Hepatic stellate cell (primary cell): ENCODE results near the gene RSPO4.
"Not testable (repeated sequence)": the region's sequence is repeated elsewhere in the genome, so short reads cannot be mapped to it uniquely, and the experiment has no call there.

Experiments used
- DNase-seq: peaks from one replicate; pipeline ENCODE4 v3.0.0; 2011; ENCODE audit warnings: low spot score

The RSPO4 gene

DNA sequence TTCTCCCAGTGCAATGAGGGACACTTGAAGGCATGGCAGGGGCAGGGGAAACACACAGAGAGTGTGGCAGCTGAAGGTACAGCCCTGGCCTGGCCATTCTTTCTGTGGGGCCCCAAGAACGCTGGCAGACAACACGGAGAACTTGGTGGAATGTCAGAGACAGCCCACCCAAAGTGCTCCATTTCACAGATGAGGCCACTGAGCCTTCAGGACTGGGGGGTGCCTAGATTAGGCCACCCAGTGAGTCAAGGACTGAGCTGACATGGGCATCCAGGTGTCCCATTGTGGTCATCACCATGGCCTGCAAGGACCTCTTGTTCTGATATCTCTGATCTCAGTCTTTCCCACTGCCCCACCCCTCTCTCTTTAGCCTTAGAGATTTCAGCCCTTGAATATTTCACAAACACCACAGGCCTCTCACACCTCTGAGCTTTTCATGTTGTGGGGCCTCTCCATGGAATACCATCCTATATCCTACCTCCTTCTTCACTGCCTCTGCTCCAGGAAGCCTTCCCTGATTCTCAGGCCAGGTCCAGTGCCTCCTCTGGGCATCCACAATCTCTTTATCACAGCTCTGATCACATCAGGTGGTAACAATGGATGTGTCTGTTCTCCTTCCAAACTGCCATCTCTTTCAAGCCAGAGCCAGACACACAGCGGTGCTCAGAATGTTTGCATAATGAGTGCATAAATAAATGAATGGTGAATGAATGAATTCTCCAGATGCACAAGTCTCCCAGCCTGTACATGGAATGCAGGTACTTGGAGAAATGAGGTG is 2.0 kb upstream of the RSPO4 start:
- no peak for DNase-seq

DNA sequence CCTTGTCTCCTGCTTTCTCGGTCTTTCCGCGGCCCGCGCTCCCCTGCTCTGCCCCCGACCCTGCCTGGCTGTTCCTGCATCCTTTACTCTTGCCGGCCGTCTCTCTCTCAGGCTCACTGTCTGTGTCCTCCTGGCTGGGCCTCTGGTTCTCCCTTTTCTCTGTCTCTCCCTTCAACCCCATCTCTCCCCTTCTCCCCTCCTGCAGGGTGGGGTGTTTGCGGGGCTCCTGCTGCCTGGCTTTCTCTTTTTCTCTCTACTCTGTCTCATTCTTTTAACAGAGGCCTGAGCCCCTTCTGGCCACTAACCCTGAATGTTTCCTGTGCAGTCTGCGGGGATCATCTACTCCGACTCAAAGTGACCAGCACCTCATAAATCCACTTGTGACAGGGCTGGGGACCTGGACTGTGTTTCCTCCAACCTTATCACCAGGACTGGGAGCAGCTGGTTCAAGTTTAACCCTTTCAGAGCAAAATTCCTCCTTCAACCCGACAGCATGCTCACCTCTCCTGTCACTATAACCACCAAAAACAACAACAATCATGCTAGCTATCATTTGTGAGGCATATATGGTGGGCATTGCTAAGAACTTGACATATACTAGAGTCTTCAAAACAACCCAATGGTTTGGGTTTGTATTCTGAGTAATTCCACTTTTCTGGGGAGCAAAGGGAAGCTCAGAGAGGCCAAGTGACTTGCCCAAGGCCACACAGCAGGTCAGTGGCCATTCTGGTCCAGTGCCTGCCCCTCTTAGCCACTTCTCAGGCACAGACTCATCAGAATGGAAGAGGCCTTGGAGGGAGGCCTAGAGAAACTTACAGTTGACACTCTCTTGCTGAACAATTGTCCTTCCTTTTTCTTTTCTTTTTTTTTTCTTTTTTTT is 811 bp upstream of the RSPO4 start:
- DNase-seq = no peak

DNA sequence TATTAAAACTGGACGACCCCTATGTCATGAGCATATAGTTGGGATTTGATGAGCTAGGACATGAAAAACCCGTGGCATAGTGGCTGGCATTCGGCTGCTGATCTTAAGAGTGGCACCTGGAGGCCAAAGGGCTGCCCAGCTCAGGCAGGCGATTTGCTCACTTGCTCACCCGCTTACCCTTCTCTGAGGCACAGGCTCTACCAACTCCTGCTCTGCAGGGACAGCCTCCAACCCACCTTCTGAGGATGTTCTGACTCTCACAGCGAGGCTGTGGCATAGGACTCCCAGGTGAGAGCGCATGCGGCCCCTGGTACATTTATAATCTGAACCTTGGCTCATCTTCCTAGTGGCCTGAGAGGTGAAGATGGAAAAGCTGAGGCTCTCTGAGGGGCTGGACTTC is 995 bp downstream of the RSPO4 start:
- DNase-seq = no peak

DNA sequence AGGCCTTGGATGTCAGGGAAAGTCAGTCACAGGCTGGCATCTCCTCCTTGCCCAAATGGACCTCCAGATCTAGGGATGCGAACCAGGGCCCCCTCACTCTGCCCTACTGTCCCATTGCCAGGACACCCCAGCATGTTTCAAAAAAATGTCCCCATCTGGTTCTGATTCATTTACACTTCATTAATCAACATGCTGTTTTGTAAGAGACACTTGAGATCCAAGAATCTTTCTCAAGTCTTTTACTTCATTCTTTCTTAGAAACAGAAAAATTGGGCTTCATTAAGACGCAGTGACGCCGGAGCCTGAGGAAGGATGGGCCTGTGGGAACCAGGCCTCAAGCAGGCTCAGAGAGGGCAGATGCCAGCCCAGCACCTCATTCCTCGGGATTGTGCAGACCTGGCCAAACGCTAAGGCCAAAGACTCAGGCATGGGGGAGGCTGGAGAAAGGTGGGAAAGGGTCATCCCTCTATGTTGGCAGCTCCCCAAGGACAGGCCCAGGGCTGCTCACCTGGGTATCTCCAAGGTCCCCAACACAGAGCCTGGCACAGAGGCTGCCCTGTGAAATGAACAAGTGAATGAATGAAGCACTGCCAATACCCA is 3.8 kb downstream of the RSPO4 start:
- no peak for DNase-seq

DNA sequence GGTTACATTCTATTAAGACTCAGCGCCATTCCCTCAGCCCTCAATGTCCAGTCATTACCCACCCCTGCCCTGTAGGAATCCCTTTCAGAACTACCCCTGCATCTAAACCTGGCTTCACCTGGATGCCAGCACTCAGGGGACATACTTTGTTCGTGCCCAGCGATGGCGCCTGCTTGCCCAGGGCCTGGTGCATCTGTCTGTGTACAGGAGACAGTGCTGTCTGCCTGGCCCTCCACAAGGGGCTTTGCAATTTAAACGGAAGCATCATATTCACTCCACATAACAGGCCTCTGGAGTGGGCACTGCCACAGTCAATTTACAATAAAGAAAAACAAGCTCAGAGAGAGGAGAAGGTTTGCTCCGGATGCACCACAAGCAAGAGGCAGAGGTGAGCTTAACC is 4.6 kb downstream of the RSPO4 start:
- no peak for DNase-seq

DNA sequence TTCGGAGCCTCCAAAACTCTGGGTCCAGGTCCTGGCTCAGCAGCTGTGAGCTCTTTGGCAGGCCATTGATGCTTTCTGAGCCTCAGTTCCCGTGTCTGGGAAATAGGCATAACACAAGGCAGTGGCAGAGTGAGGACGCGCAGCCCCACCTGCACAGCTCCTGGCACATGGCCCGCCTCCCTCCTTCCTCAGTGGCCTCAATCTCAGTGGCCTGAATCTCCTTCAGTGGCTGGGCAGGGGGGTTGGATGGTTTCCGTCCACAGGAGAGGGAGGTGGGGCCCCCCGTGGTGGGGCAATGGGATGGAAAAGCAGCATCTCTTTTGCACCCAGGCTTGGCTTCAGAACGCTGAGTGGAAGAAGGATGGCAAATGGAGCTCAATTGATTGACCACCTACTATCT is 5.1 kb downstream of the RSPO4 start:
- DNase-seq = no peak

DNA sequence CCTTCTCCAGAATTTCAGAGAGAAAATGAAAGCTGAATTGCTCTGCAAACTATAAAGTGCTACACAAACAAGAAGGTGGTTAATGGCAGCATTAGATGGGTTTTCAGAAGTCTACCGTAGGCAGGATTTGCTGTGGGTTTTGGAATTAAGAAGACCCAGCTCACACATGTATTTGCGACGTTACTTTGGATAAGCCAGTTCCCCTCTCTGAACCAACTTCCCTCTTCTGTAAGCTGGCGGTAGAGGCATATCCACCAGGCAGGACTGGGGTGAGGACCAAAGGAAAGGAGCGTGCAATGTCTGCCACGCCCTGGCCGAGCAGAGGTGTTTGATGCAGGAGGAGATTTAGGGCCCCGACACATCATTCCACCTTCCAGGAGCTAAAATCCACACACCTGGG is 6.9 kb downstream of the RSPO4 start:
- DNase-seq = no peak

DNA sequence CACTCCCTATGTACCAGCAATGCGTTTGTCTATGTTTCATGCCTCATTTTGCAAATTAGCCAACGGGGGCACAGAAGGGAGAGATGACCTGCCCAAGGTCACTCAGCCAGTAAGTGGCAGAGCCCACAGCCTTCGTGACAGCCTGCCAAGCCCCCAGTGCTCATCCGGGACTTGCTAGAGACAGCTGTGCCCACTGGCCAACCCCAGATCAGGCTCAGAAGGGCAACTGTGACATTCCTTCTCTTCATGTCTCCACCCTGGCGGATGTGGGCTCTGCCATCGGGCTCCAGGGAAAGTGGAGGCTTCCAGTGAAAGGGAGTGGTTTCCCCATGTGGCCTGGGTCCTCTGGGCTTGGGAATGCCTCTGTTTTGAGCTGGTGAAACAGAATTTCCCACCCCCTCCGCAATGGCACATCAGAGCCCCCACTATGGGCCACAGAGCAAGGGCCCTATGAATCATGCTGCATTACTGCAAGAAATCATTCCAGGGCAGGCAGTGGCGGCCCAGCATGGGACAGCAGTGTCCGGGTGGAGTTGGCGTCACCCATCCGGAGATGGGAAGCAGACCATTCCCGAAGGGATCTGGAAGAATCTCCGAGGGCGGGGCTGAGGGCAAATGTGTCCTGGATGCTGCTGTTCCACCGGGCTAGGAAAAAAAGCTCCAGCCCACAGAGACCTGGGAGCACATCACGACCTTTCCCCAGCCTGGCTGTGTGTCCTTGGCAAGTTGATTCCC is 9.1 kb downstream of the RSPO4 start:
- no peak for DNase-seq

DNA sequence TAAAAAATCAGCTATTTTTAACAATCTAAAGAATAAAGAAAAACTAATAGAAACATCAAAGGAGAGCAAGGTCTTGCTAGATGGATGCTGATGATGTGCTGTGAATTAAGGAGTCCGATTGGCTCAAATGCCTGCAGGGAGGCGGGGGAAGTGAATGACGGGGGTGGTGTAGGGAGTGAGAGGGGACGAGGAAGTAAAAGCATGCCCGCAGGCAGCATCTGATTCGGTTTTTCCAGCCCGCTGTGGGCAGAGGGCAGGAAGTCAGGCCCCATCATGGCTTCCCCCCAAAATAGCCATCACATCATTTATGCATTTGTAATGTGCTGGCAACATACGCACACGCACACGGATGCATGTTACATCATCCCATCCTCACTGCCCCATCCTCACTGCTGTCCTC is 10.3 kb downstream of the RSPO4 start:
- no peak for DNase-seq

DNA sequence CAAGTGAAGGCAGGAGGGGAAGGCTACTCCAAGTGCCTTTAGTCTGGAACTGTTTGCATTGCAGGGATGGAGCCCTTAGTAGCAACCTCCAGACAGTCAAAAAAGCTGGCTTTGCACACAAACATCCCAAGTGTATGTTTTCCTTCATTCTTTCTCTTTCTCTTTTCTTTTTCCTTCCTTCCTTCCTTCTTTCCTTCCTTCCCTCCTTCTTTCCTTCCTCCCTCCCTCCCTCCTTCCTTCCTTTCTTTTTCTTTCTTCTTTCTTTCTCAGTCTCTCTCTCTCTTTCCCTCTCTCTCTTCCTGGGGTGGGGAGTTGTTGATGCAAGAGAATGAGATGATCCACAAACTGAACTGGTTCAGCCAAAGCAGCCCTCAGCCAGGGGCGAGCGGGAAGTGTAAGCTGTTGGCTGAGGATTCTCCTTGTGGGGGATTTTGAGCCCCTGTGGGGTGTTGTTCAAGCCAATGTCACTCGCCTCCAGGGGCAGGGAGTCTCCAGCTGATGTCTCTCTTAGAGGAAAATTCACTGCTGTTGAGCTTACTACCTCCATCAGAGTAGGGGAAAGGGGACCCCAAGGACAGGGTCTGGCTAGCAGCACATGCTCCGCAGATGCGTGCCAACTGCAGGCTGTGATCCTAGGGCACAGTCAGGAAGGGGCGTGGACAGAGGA is 11.7 kb downstream of the RSPO4 start:
- DNase-seq = no peak

DNA sequence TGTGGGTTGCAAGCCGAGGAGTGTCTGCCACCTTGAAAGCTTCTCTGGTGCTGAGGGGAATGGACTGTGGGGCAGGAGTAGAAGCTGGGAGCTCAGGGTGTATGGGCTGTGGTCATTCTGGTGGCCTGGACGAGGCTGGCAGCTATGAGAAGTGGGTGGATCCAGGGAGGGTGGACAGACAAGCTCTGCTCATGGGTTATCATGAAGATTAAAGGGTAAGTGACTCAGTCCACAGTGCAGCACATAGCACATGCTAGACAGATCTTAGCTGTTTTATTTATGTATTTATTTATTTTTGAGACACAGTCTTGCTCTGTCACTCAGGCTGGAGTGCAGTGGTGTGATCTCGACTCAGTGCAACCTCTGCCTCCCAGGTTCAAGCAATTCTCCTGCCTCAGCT is 13.8 kb downstream of the RSPO4 start:
- DNase-seq = no peak

DNA sequence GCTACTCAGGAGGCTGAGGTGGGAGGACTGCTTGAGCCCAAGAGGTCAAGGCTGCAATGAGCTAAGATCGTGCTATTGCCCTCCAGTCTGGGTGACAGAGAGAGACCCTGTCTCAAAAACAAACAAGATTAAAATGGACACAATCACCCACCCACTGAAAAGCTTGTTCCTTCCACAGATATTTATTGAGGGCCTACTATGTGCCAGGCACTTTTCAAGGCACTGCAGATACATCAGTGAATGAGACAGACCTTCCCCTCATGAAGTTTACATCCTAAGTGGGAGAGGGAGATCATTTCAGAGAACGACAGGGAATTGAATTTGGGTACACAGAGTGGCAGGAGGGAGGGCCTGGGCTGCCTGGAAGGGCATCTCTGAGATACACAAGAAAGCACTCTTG is 14.4 kb downstream of the RSPO4 start:
- no peak for DNase-seq

DNA sequence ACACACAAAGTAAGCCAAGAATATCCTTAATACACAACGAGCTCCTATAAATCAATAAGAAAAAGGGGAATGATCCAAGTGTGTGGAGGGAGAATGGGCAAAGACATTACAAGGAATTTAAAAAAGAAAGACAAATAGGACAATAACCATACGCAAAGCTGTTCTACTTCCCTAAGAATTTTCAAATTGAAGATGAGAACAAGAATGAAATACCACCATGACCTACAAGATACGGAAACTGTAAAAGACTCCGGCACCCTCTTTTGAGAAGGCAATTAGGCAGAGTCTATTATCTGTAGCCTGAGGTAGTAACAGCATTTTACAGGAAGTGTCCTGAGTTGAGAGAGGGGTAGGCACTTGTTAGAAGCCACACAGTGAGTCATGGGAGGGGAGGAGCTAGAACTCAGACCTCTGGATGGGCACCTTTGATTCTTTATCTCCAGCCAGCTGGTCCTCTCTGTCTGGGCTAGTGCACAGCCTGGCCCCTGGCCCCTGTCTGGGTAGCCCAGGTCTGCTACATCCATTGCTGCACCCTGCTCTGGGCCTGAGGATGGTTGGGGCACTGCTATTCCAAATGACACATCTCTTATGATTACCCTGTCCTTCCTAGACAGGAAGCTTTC is 15.3 kb downstream of the RSPO4 start:
- DNase-seq = no peak

DNA sequence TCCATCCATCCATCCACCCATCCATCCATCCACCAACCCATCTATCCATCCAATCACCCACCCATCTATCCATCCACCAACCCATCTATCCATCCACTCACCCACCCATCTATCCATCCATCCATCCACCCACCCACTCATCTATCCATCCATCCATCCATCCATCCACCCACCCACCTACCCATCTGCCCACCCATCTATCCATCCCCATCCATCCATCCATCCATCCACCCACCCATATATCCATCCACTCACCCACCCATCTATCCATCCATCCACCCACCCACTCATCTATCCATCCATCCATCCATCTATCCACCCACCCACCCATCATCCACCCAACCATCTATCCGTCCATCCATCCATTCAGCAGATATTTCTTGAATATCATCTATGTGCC is 17.1 kb downstream of the RSPO4 start:
- DNase-seq = not testable (repeated sequence)

DNA sequence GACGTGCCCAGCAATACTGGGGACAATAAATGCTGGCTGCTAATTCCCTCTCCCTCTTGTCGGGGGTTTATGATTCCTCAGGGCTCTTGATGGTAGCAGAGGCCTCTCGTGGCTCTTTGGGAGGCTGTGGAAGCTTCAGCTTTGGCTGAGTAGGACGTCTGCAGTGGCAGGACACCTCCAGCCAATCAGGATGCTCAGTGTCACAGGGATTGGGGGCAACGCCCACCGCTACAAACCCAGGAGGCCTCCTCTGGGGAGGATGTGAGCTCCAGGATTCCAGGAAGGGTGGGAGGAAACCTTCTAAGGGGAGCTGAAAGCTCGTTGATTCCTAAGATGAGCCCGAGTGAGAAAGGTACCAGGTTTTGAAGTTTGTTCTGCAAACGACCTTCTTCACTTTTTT is 19.4 kb downstream of the RSPO4 start:
- no peak for DNase-seq

DNA sequence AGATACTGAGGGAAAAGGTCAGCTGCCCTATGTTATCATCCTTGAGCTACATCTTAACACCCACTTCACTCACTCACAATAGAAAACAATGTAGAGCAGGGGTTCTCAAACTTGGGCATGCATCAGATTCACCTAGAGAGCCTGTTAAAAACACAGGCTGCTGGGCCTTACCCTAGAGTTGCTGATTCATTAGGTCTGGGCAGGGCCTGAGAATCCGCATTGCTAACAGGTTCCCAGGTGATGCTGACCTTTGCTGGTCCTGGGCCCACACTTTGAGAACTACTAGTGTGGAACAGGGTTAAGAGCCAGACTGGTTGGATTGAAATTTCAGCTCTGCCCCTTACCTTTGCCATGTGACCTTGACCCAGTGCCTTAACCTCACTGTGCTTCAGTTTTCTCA is 25.1 kb downstream of the RSPO4 start:
- DNase-seq = no peak

DNA sequence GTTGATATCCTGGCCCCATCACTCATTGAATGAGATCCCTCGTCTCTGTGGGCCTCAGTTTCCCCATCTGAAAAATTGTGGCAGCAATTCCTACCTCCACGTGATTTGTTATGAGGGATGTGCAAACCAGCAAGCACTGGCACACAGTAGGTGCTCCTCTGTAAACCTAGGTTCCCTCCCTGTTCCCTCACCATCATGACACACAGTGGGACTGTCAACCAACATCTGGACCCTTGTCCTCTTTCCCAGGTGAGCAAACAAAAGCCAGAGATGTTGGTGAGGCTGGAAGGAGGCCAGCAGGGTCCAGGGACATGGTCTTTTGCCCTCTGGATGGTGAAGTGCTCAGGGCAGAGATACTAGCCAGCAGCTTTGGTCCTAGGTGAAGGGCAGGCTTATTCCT is 26.1 kb downstream of the RSPO4 start:
- no peak for DNase-seq

DNA sequence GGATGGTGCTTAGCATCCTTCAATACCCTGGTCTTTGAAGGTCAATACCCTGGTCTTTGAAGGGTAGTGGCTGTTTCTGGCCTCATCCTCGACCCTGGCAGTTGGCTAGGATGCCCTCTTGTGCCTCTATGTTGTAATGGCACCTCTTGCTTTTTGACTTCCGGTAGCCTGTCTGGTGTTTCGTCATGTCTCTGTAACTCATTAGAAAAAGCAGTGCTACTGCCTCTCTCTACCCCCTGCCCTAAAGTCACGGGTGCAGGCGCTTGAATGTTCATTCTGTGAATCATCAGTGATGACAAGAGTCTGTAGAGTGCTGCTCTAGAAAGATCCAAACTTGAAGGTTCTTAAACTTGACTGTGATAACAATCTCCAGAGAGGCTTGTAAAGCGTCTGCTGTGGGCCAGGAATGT is 28.3 kb downstream of the RSPO4 start:
- no peak for DNase-seq

DNA sequence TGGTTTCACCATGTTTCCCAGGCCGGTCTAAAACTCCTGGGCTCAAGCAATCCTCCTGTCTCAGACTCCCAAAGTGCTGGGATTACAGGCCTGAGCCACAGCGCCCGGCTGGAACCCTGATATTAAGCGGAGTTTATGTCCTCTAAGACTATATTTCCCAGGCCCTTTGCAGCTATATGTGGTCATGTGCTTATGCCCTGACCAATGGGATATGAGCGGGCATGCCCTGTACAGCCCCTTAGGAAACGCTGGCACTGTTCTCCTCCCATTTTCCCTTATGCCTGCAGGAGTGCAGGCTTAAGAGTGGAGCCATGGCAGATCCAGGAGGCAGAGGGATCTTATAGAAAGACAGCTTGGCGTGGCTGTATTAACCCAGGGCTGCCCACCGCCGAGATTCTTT is 29.9 kb downstream of the RSPO4 start:
- no peak for DNase-seq

DNA sequence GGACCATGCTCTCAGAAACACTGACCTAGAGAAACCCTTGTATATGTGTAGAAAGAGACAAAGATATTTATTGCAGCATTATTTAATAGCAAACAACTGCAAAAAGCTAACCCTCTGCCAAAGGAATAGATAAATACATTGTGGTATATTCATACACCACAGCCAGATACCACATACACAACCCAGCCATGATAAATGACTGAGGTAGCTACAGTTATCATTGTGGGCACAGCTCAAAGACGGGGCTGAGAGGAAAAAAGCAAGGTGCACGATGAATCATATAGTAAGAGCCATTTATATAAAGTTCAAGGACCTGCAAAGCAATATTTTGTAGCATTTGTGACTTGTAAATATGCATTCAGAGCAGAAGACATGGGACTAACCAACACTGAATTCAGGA is 30.8 kb downstream of the RSPO4 start:
- no peak for DNase-seq

DNA sequence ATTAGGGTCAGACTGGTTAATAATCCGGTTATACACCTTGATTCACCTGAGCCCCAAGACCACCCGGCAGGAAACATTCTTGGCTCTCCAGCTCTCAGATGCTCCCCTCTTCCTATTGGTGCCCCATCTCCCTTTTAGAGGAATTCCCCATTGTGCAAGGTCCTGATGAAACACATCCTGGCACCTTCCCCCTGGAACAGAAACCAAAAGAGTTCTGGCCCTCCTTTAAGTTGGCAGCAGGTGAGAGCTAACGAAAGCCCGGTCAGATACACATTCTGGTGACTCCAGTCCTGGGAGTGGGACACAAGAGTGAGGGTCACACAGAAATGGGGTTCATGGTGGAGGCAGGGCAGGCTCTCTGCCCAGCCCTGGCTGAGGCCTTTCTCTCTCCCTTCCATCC is 32.2 kb downstream of the RSPO4 start:
- no peak for DNase-seq
